ENCODE results near the gene RHOV.

DNA sequence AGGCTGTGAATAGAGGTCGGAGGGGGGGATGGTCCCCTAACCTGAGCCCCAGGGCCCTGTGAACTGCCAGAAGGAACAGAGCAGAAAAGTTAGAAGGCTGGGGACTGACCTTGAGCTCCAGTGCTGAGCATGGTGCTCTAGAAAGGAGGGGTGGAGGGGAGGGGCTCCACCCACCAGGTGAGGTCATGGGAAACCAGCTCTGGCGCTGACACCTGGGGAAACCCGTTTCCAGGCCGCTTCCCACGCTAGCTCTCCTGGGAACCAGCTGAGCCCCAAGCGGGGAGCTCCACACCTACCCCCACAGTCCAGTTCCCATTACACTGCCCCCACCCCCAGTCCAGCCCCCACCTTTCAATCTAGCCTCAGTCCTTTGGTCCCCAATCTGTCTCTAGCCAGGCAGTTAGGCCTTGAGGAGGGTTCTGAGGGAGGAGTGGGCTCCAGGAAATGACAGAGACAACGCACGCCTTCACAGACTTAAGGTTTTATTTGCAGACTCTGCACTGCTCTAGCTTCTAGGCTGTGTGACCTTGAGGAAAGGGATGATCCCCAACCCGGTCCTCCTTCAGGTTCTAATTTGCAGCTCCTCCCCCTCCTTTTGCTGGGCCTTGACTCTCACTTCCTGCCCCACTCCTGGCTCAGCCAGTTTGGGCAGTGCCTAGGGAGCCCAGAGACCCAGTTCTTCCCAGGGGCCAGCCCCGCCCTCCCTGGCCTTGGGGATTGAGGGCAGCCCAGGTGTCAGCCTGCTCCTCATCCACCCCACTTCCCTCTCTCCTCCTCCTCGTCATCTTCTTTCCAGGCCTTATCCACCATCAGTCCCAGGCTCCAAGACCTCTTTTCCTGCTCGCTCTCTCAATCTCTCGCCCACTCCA lies 2.1 kb downstream of the RHOV start:
- no peak for TF ChIP-seq CTCF (IDR thresholded peaks at IDR 0.05)
- TF ChIP-seq POLR2A (IDR thresholded peaks at IDR 0.05), result peak; percentile 19
- TF ChIP-seq POLR2AphosphoS5 (IDR thresholded peaks at IDR 0.05), result peak; percentile 27

Data from prostate gland (tissue), 2 donors.